H1 (cell line): ENCODE data around the gene RGP1. TPM values are rescaled to one million over a fixed set of nuclear protein-coding genes. Genes with fewer than 3 reads are reported as not detected.

Source experiments
- ATF3 ChIP-seq: IDR thresholded peaks from 2 replicates; pipeline ENCODE4 v1.6.1; 2011; ENCODE audit warnings: low read depth, mild to moderate bottlenecking, low read length; ENCODE audit not compliant: insufficient read depth
- CHD1 ChIP-seq: IDR thresholded peaks from 2 replicates; pipeline ENCODE4 v1.6.1; 2012; ENCODE audit warnings: low read depth, low read length, improper control_type of control experiment
- HDAC6 ChIP-seq: IDR thresholded peaks from one replicate; pipeline ENCODE4 v1.7.1; 2012; ENCODE audit warnings: low read depth, mild to moderate bottlenecking, inconsistent platforms, low read length, moderate library complexity
- RXRA ChIP-seq: IDR thresholded peaks from 2 replicates; pipeline ENCODE4 v1.6.1; 2011; ENCODE audit warnings: low read depth, mild to moderate bottlenecking, low read length, moderate library complexity; ENCODE audit not compliant: insufficient read depth
- SP2 ChIP-seq: IDR thresholded peaks from 2 replicates; pipeline ENCODE4 v1.6.1; 2012; ENCODE audit warnings: mild to moderate bottlenecking, low read length, inconsistent platforms
- TBP ChIP-seq: IDR thresholded peaks from 2 replicates; pipeline ENCODE4 v1.6.1; 2011; ENCODE audit warnings: low read depth, low read length, improper control_type of control experiment
- polyA plus RNA-seq, 7 experiments: library from polyadenylated mRNA; depleted of rRNA in 3 of 7; stranded (reverse) in 5 of 7; unstranded in 2 of 7; fragments of >200 nt in 5 of 7; fragments of 200-250 nt in 2 of 7; gene quantifications; 1 replicate in 5 of 7; 2 replicates in 1 of 7; 4 replicates in 1 of 7; pipeline versions ENCODE4 v1.2.1 to v1.2.3, GENCODE V29; 2011 to 2013; ENCODE audit warnings: missing spikeins in 2 of 7, mixed read lengths in 2 of 7
- total RNA-seq: library from RNA; stranded (reverse); fragmentation: NEBNext Ultra II Directional; extraction: Animal tissue kit (Norgen Biotek cat#: 25700); gene quantifications from 2 replicates; pipeline ENCODE4 v1.2.1, GENCODE V29; 2021

Gene RGP1
- total and polyA plus RNA-seq, 2 of the 8 experiments (the other 6 are each of a cell fraction or from before 2014, with no cell fraction given) = 11.8 to 22.7 TPM

- TF ChIP-seq RXRA = no peak
- no peak for TF ChIP-seq CHD1
- TF ChIP-seq TBP = no peak
- no peak for TF ChIP-seq SP2
- no peak for TF ChIP-seq ATF3
- no peak for TF ChIP-seq HDAC6
Observed at GRCh38 chr9:35736201-35736633, 12.9 kb upstream of the RGP1 start (continued).
